K562 (cell line): Measurements from ENCODE around the gene ATP6V0E1. TPM values are rescaled to one million over a fixed set of nuclear protein-coding genes. Genes with fewer than 3 reads are reported as not detected.

Source experiments
- ARHGAP35 ChIP-seq: fragments of 450-650 bp; IDR thresholded peaks from 2 replicates; pipeline ENCODE4 v1.6.1; 2018; ENCODE audit not compliant: partially characterized antibody
- ARID1B ChIP-seq: fragments of 450-650 bp; IDR thresholded peaks from 2 replicates; pipeline ENCODE4 v1.6.1; 2016; ENCODE audit warnings: antibody characterized with exemption, mild to moderate bottlenecking, inconsistent platforms
- CREB3 ChIP-seq: fragments of 450-650 bp; conservative IDR thresholded peaks from 2 replicates; pipeline ENCODE4 v1.6.1; 2016; ENCODE audit warnings: missing genetic modification characterization, low read depth, mild to moderate bottlenecking, missing compliant biosample characterization, moderate library complexity
- CSDE1 ChIP-seq, 2 experiments: fragments of 450-650 bp; IDR thresholded peaks; 2 replicates each; pipeline ENCODE4 v1.6.1; 2016; ENCODE audit warnings: mild to moderate bottlenecking in 1 of 2
- ELF1 ChIP-seq: fragments of 200-800 bp; sonication (Bioruptor generic); IDR thresholded peaks from 2 replicates; pipeline ENCODE4 v1.6.1; 2016; ENCODE audit warnings: missing genetic modification characterization, missing compliant biosample characterization
- ETV6 ChIP-seq, 3 experiments: fragments of 150-350 bp in 1 of 3; sonication (generic) in 1 of 3; formaldehyde crosslinking in 1 of 3; IDR thresholded peaks; 2 replicates each; pipeline versions ENCODE4 v1.6.1 to v1.8.0; 2014 to 2022; ENCODE audit warnings: borderline replicate concordance in 2 of 3, low read depth in 2 of 3, antibody characterized with exemption in 1 of 3, low read length in 1 of 3, mild to moderate bottlenecking in 1 of 3, missing genetic modification reagents in 1 of 3
- GTF2E2 ChIP-seq: fragments of 200-800 bp; sonication (Bioruptor generic); IDR thresholded peaks from 2 replicates; pipeline ENCODE4 v1.6.1; 2016; ENCODE audit warnings: missing genetic modification characterization, missing compliant biosample characterization
- HDAC1 ChIP-seq, 2 experiments: fragments of 450-650 bp; IDR thresholded peaks; 2 replicates each; pipeline ENCODE4 v1.6.1; 2016 to 2017; ENCODE audit warnings: inconsistent platforms in 1 of 2, mild to moderate bottlenecking in 1 of 2, moderate library complexity in 1 of 2
- IRF1 ChIP-seq: sonication (generic); formaldehyde crosslinking; IDR thresholded peaks from 2 replicates; pipeline ENCODE4 v1.8.0; 2022; ENCODE audit warnings: missing genetic modification reagents, mild to moderate bottlenecking, borderline replicate concordance
- L3MBTL2 ChIP-seq: fragments of 450-650 bp; IDR thresholded peaks from 2 replicates; pipeline ENCODE4 v1.6.1; 2016; ENCODE audit warnings: mild to moderate bottlenecking, moderate library complexity
- MED1 ChIP-seq: sonication (generic); formaldehyde crosslinking; IDR thresholded peaks from 2 replicates; pipeline ENCODE4 v1.8.1; 2023; ENCODE audit warnings: missing genetic modification reagents, borderline replicate concordance
- MTA1 ChIP-seq: fragments of 450-650 bp; IDR thresholded peaks from 2 replicates; pipeline ENCODE4 v1.6.1; 2017; ENCODE audit warnings: borderline replicate concordance
- MXI1 ChIP-seq: IDR thresholded peaks from 2 replicates; pipeline ENCODE4 v1.6.1; 2011; ENCODE audit warnings: low read depth, mild to moderate bottlenecking, improper control_type of control experiment, low read length
- NFYB ChIP-seq: IDR thresholded peaks from 2 replicates; pipeline ENCODE4 v1.6.1; 2011; ENCODE audit warnings: mild to moderate bottlenecking, moderate library complexity; ENCODE audit not compliant: insufficient read length; ENCODE audit errors: extremely low read depth
- PHF8 ChIP-seq: fragments of 200-600 bp; sonication (generic); IDR thresholded peaks from 2 replicates; pipeline ENCODE4 v1.6.1; 2012; ENCODE audit warnings: mixed run types, mild to moderate bottlenecking, inconsistent platforms, low read length, moderate library complexity, borderline replicate concordance
- POU5F1 ChIP-seq: fragments of 150-350 bp; IDR thresholded peaks from 2 replicates; pipeline ENCODE4 v1.6.1; 2014; ENCODE audit warnings: borderline replicate concordance, low read length, low read depth, mild to moderate bottlenecking; ENCODE audit not compliant: partially characterized antibody
- RBFOX2 ChIP-seq: fragments of 200-400 bp; formaldehyde crosslinking; IDR thresholded peaks from 2 replicates; pipeline ENCODE4 v1.6.1; 2017; ENCODE audit warnings: low read depth, mild to moderate bottlenecking, low read length, moderate library complexity
- SIN3A ChIP-seq, 2 experiments: fragments of 150-350 bp in 1 of 2; IDR thresholded peaks; 2 replicates each; pipeline ENCODE4 v1.6.1; 2011 to 2016; ENCODE audit warnings: borderline replicate concordance in 2 of 2, low read depth in 2 of 2, low read length in 2 of 2, mild to moderate bottlenecking in 2 of 2, moderate library complexity in 2 of 2; ENCODE audit not compliant: control insufficient read depth in 1 of 2
- SIN3B ChIP-seq: fragments of 450-650 bp; IDR thresholded peaks from 2 replicates; pipeline ENCODE4 v1.6.1; 2017; ENCODE audit warnings: low read depth, mild to moderate bottlenecking, moderate library complexity
- TBP ChIP-seq: optimal IDR thresholded peaks from 2 replicates; pipeline ENCODE3; 2011; ENCODE audit warnings: low read depth, low read length, improper control_type of control experiment
- TRIM28 ChIP-seq: fragments of 450-650 bp; IDR thresholded peaks from 2 replicates; pipeline ENCODE4 v1.6.1; 2017
- ZFP1 ChIP-seq: fragments of 450-650 bp; formaldehyde crosslinking; IDR thresholded peaks from 2 replicates; pipeline ENCODE4 v1.4.0; 2020; ENCODE audit warnings: mild to moderate bottlenecking, mixed read lengths
- ZFX ChIP-seq: sonication (generic); formaldehyde crosslinking; IDR thresholded peaks from 2 replicates; pipeline ENCODE4 v1.8.0; 2022; ENCODE audit warnings: mild to moderate bottlenecking, missing genetic modification reagents, moderate library complexity
- polyA plus RNA-seq, 8 experiments: library from polyadenylated mRNA; depleted of rRNA in 4 of 8; stranded (reverse) in 5 of 8; unstranded in 3 of 8; fragments of >200 nt; fragmentation: Nextera tagmentation in 2 of 8; fragmentation: Illumina TruSeq in 1 of 8; extraction: Ambion mirVana in 2 of 8; extraction: Trizol in 1 of 8; gene quantifications; 2 replicates each; pipeline versions ENCODE4 v1.2.1 to v1.2.3, GENCODE V29; 2011 to 2014; ENCODE audit warnings: inconsistent platforms in 1 of 8, missing spikeins in 1 of 8
- total RNA-seq, 7 experiments: library from RNA; depleted of rRNA in 6 of 7; stranded (reverse); fragments of >200 nt in 6 of 7; fragmentation: Illumina TruSeq in 2 of 7; extraction: Trizol in 2 of 7; gene quantifications; 2 replicates each; pipeline versions ENCODE4 v1.2.1 to v1.2.3, GENCODE V29; 2011 to 2021; ENCODE audit warnings: low replicate concordance in 1 of 7

The ATP6V0E1 gene
- total and polyA plus RNA-seq, 9 of the 15 experiments (the other 6 are each of a cell fraction or from before 2014, with no cell fraction given), result 63.8 to 395 (median 112) TPM

GRCh38 chr5:173056783-173057061 is 73.2 kb downstream of the ATP6V0E1 start (continued):
- TF ChIP-seq SIN3A (IDR thresholded peaks at IDR 0.05; ENCODE audit: borderline replicate concordance in 2 of 2, control insufficient read depth in 1 of 2, low read depth in 2 of 2, low read length in 2 of 2) (no peak; a peak in 1 of 4 replicates), HDAC1 (IDR thresholded peaks at IDR 0.05) (peak in 1 of 2 experiments; percentile 73; a peak in 2 of 4 replicates), RBFOX2 (peak; percentile 62; the same call in 1 of the 2 replicates), ZFX (no peak), TRIM28 (no peak), ZFP1 (CRISPR knock-in tag) (no peak), CREB3 (tag) (no peak), GTF2E2 (tag) (no peak), ELF1 (tag) (no peak), SIN3B (no peak), ETV6 (IDR thresholded peaks at IDR 0.05; ENCODE audit: borderline replicate concordance in 1 of 2, low read depth in 2 of 2, low read length in 1 of 2) (no peak), ETV6 (CRISPR knock-in tag; IDR thresholded peaks at IDR 0.05; ENCODE audit: borderline replicate concordance) (no peak), TBP (no peak), MED1 (no peak), ARHGAP35 (no peak), CSDE1 (IDR thresholded peaks at IDR 0.05) (no peak), PHF8 (peak; percentile 23; the same call in 1 of the 2 replicates), L3MBTL2 (no peak), MTA1 (0 out of 2 replicates have a peak, but pooled peaks have one; percentile 8), ARID1B (no peak), NFYB (no peak), IRF1 (CRISPR knock-in tag) (no peak), POU5F1 (no peak), MXI1 (peak; percentile 34; the same call in 1 of the 2 replicates)
